Thyroid gland (tissue), 4 donors: Measurements from ENCODE around the gene HLCS. TPM values are rescaled to one million over a fixed set of nuclear protein-coding genes. Genes with fewer than 3 reads are reported as not detected.

Experiments
- DNase-seq, 2 donors: peaks; one replicate each; pipeline ENCODE4 v3.0.0-alpha.2; 2019
- H3K27ac ChIP-seq, 3 donors: fragments of 200-600 bp; sonication (generic); 1 replicate in 2 of 3; 2 replicates in 1 of 3; pipeline ENCODE4 v1.5.1; 2016 to 2019; ENCODE audit warnings: mild to moderate bottlenecking in 1 of 3, moderate library complexity in 1 of 3
- H3K27me3 ChIP-seq: fragments of 200-600 bp; sonication (generic); one replicate; pipeline ENCODE4 v1.5.1; 2019
- H3K36me3 ChIP-seq, 2 donors: fragments of 200-600 bp; sonication (generic); one replicate each; pipeline ENCODE4 v1.5.1; 2016 to 2019
- H3K4me1 ChIP-seq, 2 donors: fragments of 200-600 bp; sonication (generic); one replicate each; pipeline ENCODE4 v1.5.1; 2017 to 2019
- H3K4me3 ChIP-seq, 3 donors: fragments of 200-600 bp; sonication (generic); replicated peaks in 1 of 3; 1 replicate in 2 of 3; 2 replicates in 1 of 3; pipeline ENCODE4 v1.5.1; 2016; ENCODE audit warnings: mild to moderate bottlenecking in 1 of 3
- H3K9me3 ChIP-seq: fragments of 200-600 bp; sonication (generic); one replicate; pipeline ENCODE4 v1.5.1; 2017
- POLR2A ChIP-seq, 2 donors: fragments of 450-650 bp; IDR thresholded peaks; one replicate each; pipeline ENCODE4 v1.6.1; 2017; ENCODE audit warnings: antibody characterized with exemption in 2 of 2, mild to moderate bottlenecking in 2 of 2, moderate library complexity in 1 of 2
- WGBS, 2 donors: methylation state at CpG; one replicate each; pipeline ENCODE4 v1.1.5; 2017; 5-methylcytosine and 5-hydroxymethylcytosine counted together
- intact Hi-C: fragments of 100-400 bp; cut with DNase I; formaldehyde crosslinking; loops from one replicate; pipeline ENCODE4 v1.15.1; 2023
- total RNA-seq, 4 donors: library from RNA; depleted of rRNA; stranded (reverse); fragments of >200 nt; gene quantifications; one replicate each; pipeline ENCODE4 v1.2.3, GENCODE V29; 2016
- TF ChIP-seq, protein P1 (sequence below), 6 experiments: fragments of 200-600 bp in 3 of 6; fragments of 450-650 bp in 3 of 6; sonication (generic) in 3 of 6; IDR thresholded peaks; one replicate each; pipeline ENCODE4 v1.5.1; 2016 to 2019; ENCODE audit warnings: antibody characterized with exemption in 6 of 6, mild to moderate bottlenecking in 2 of 6, inconsistent platforms in 1 of 6, moderate library complexity in 1 of 6

The HLCS gene
- total RNA-seq, 4 donors from 2014 or later = 34.2 to 70.7 (median 43.4) TPM

DNA sequence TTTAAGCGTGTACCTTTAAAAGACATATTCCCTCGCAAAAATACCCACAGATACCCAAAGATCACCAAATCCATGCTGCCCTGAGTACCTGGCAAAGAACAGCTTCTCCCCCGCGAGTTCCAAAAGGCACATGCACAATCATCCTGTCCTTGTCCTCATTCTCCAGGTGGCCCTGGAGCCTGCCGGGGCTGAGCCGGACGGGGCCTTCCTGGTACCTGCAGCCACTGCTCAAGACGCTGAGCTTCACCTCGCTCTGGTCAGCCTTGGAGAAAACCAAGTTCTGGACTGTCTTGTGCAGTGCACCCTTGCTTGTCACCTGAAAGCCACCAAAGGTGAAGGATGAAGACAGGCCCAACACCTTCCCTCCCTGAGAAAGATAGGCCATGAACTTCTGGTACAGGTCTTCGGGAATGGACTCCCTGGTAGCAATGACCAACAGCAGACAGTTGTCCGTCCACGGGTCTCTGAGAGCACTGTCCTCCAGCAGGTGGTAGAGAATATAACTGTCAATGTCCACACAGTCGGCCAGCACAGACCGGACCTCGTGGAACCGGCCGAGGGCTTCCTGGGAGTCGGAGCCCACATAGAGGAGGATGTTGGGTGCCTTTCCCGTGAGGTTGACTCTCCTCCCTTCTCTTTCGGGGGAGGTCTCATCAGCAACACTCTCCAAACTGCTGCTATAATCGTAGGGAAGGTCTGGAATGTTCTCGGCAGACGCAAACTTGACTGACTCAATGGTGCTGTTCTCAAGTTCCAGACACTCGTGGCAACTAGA, 29.9 kb downstream of the HLCS start:
- no peaks in the 10 kb centered on the region for H3K27me3 ChIP-seq
- no peak for TF ChIP-seq POLR2A (IDR thresholded peaks at IDR 0.05)
- TF ChIP-seq, protein P1, sequence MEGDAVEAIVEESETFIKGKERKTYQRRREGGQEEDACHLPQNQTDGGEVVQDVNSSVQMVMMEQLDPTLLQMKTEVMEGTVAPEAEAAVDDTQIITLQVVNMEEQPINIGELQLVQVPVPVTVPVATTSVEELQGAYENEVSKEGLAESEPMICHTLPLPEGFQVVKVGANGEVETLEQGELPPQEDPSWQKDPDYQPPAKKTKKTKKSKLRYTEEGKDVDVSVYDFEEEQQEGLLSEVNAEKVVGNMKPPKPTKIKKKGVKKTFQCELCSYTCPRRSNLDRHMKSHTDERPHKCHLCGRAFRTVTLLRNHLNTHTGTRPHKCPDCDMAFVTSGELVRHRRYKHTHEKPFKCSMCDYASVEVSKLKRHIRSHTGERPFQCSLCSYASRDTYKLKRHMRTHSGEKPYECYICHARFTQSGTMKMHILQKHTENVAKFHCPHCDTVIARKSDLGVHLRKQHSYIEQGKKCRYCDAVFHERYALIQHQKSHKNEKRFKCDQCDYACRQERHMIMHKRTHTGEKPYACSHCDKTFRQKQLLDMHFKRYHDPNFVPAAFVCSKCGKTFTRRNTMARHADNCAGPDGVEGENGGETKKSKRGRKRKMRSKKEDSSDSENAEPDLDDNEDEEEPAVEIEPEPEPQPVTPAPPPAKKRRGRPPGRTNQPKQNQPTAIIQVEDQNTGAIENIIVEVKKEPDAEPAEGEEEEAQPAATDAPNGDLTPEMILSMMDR (IDR thresholded peaks at IDR 0.05) = no peak
- H3K4me1 ChIP-seq = peaks cover 12% of the 10 kb centered on the region in 2 donors
- intact Hi-C loops = no loop called here
- H3K4me3 ChIP-seq = no peak overlapping the region
- no peak for DNase-seq
- 94 to 96% methylated on average over 21 to 23 of the region's 24 CpGs for WGBS, 2 donors
- no peaks in the 10 kb centered on the region for H3K9me3 ChIP-seq
- H3K36me3 ChIP-seq = peaks cover 0 to 10% of the 10 kb centered on the region in 2 donors
- H3K27ac ChIP-seq = no peak overlapping the region

DNA sequence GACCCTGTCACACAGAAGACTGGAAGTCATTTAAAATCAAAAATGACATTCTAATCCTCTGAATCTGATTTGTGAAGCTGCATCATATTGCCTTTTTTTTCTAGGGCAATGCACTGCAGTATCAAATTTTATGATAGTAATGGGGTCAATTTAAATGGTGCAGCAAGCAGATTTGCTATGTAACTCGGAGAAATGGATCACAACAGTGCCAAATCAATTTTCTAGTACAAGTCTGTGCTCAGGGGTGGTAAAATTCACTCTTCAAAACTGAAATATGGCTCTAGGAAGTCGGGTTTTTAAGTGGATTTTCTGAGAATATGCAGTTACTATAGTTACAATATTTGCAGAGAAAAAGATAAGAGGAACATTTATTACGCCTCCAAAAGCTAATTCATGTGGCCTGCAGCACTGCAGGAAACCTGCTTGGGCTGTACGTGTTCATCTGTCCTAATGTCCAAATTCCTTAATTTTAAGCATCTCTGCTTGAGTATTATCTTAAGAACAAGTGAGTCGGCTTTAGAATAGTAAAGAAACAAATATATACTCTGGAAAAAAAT, 31.5 kb downstream of the HLCS start:
- Histone ChIP-seq H3K36me3 (peaks cover 0 to 10% of the 10 kb centered on the region in 2 donors), H3K9me3 (no peaks in the 10 kb centered on the region), H3K27me3 (no peaks in the 10 kb centered on the region), H3K4me3 (no peak overlapping the region), H3K4me1 (peaks cover 12% of the 10 kb centered on the region in 2 donors), H3K27ac (no peak overlapping the region)
- intact Hi-C loops = no loop called here
- no peak for DNase-seq
- TF ChIP-seq, protein P1 (IDR thresholded peaks at IDR 0.05) = no peak
- no peak for TF ChIP-seq POLR2A (IDR thresholded peaks at IDR 0.05)
- 57 to 75% methylated on average over 5 of the region's 5 CpGs for WGBS, 2 donors

DNA sequence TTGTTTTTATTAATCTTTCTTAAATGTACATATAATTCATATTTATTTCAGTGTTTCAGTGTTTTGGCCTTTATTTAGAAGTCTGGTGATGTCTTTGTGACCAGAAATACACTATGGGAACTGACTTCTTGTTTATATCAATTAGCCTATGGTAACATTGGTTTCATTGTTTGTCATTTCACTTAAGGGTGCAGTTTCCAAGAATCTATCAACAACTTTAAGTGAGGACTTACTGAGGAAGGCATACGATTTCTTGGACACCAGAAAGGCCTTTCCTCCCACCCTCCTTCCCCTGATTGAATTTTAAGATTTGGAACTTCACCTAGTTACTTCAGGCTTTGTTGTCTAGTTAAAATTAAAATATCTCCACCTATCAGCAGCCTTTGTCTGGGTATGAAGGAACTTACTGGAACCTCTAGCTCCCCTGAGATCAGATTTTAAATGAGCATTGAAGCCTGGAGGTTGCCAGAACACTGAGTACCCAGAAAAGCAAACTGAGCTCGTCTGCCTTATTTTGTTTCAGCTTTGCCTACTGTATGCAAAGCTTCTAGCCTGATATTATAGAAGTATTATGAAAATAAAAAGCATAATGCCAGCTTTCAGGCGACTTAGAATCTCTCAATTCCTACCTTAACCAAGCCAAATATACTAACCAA, 34.2 kb downstream of the HLCS start:
- Histone ChIP-seq H3K9me3 (no peaks in the 10 kb centered on the region), H3K4me1 (no peaks in the 10 kb centered on the region), H3K4me3 (no peak overlapping the region), H3K27ac (no peak overlapping the region), H3K36me3 (peaks cover 0 to 10% of the 10 kb centered on the region in 2 donors), H3K27me3 (no peaks in the 10 kb centered on the region)
- DNase-seq = no peak
- TF ChIP-seq, protein P1 (IDR thresholded peaks at IDR 0.05) = no peak
- no peak for TF ChIP-seq POLR2A (IDR thresholded peaks at IDR 0.05)
- WGBS, 2 donors = 75 to 79% methylated on average over 3 of the region's 3 CpGs
- intact Hi-C loops = no loop called here

DNA sequence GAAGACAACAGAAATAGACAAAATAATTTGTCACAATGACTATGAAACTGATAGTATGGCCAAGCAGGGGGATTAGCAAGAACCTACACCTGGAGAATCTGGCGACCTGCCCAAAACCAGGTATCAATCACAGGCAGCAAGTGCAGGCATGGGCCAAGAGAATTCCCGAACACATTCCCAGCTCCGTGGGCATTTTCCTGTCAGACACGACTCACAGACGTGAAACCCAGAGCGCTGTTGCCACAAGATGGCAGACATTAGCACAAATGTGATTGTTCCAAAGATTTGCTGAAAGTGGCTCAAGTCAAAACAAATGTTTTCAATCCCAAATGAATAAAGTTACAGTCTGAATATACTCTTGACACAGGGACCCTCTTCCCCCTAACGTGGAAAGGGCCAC, 36.8 kb downstream of the HLCS start:
- 69 to 85% methylated on average over 7 of the region's 7 CpGs for WGBS, 2 donors
- no peak for TF ChIP-seq POLR2A (IDR thresholded peaks at IDR 0.05)
- TF ChIP-seq, protein P1 (IDR thresholded peaks at IDR 0.05) = no peak
- H3K9me3 ChIP-seq = no peaks in the 10 kb centered on the region
- no peak overlapping the region for H3K4me3 ChIP-seq
- no peaks in the 10 kb centered on the region for H3K27me3 ChIP-seq
- intact Hi-C loops = loop anchor here (10.0 kb wide), 3 partner anchors 185 to 425 kb away; no protein-coding TSS in a partner anchor
- DNase-seq = no peak
- H3K4me1 ChIP-seq = no peaks in the 10 kb centered on the region
- H3K36me3 ChIP-seq = no peaks in the 10 kb centered on the region
- H3K27ac ChIP-seq = no peak overlapping the region
